ENCODE results near the gene IFFO2.

The IFFO2 gene

GRCh38 chr1:18951818-18952391 lies 4.6 kb downstream of the IFFO2 start:
- H3K9me3 Mint-ChIP-seq = no peaks in the 10 kb centered on the region
- peak overlapping the region; percentile 73 to 98 (median 98) for H3K27ac Mint-ChIP-seq
- peaks cover 32% of the 10 kb centered on the region for H3K27me3 Mint-ChIP-seq (ENCODE audit: low read depth)
- H3K36me3 Mint-ChIP-seq (ENCODE audit: low read depth) = no peaks in the 10 kb centered on the region
- no peak for TF ChIP-seq CTCF (IDR thresholded peaks at IDR 0.05; ENCODE audit: unreplicated experiment in 3 of 3)
- H3K4me3 Mint-ChIP-seq = peak overlapping the region; percentile 37 to 55 (median 40)
- peaks cover 76% of the 10 kb centered on the region for H3K4me1 Mint-ChIP-seq

- Mint-ChIP-seq H3K4me3 (peak overlapping the region; percentile 37 to 55 (median 40)), H3K36me3 (ENCODE audit: low read depth) (no peaks in the 10 kb centered on the region), H3K4me1 (peaks cover 80% of the 10 kb centered on the region), H3K27me3 (ENCODE audit: low read depth) (peaks cover 32% of the 10 kb centered on the region), H3K9me3 (no peaks in the 10 kb centered on the region), H3K27ac (peak overlapping the region; percentile 73 to 98 (median 98))
- no peak for TF ChIP-seq CTCF (IDR thresholded peaks at IDR 0.05; ENCODE audit: unreplicated experiment in 3 of 3)
Measured at GRCh38 chr1:18951416-18951815, 5.1 kb downstream of the IFFO2 start.

- peaks cover 85% of the 10 kb centered on the region for H3K4me1 Mint-ChIP-seq
- H3K36me3 Mint-ChIP-seq (ENCODE audit: low read depth) = no peaks in the 10 kb centered on the region
- no peaks in the 10 kb centered on the region for H3K9me3 Mint-ChIP-seq
- peak overlapping the region; percentile 61 to 73 (median 73) for H3K4me3 Mint-ChIP-seq
- peak overlapping the region; percentile 98 to 99 (median 98) for H3K27ac Mint-ChIP-seq
- peaks cover 32% of the 10 kb centered on the region for H3K27me3 Mint-ChIP-seq (ENCODE audit: low read depth)
- TF ChIP-seq CTCF (IDR thresholded peaks at IDR 0.05; ENCODE audit: unreplicated experiment in 3 of 3) = no peak
Measured at GRCh38 chr1:18950401-18951026, 6.0 kb downstream of the IFFO2 start.

GRCh38 chr1:18949686-18950400 lies 6.6 kb downstream of the IFFO2 start:
- H3K4me1 Mint-ChIP-seq = peaks cover 88% of the 10 kb centered on the region
- peak overlapping the region; percentile 61 to 73 (median 73) for H3K4me3 Mint-ChIP-seq
- H3K36me3 Mint-ChIP-seq (ENCODE audit: low read depth) = no peaks in the 10 kb centered on the region
- peak overlapping the region; percentile 98 to 99 (median 98) for H3K27ac Mint-ChIP-seq
- TF ChIP-seq CTCF (IDR thresholded peaks at IDR 0.05; ENCODE audit: unreplicated experiment in 3 of 3) = no peak
- no peaks in the 10 kb centered on the region for H3K9me3 Mint-ChIP-seq
- H3K27me3 Mint-ChIP-seq (ENCODE audit: low read depth) = peaks cover 31% of the 10 kb centered on the region

- no peak for TF ChIP-seq CTCF (IDR thresholded peaks at IDR 0.05; ENCODE audit: unreplicated experiment in 3 of 3)
- Mint-ChIP-seq H3K27me3 (ENCODE audit: low read depth) (peaks cover 23% of the 10 kb centered on the region), H3K4me3 (peak overlapping the region; percentile 61 to 73 (median 73)), H3K36me3 (ENCODE audit: low read depth) (no peaks in the 10 kb centered on the region), H3K27ac (peak overlapping the region; percentile 98 to 99 (median 98)), H3K4me1 (peaks cover 87% of the 10 kb centered on the region), H3K9me3 (no peaks in the 10 kb centered on the region)
Measured at GRCh38 chr1:18948913-18949685, 7.4 kb downstream of the IFFO2 start.
